C4-2B (cell line): ENCODE results near the gene GNB2.

Experiments used
- H3K27ac ChIP-seq: fragments of 450-650 bp; 2 replicates; pipeline ENCODE4 v1.5.1; 2017
- CTCF ChIP-seq: fragments of 450-650 bp; conservative IDR thresholded peaks from 2 replicates; pipeline ENCODE4 v1.5.1; 2017; ENCODE audit warnings: mild to moderate bottlenecking
- ZFX ChIP-seq: fragments of 450-650 bp; IDR thresholded peaks from 2 replicates; pipeline ENCODE4 v1.6.1; 2017

GNB2 gene

GRCh38 chr7:100679927-100680575 is 6.5 kb downstream of the GNB2 start:
- TF ChIP-seq CTCF (no peak), ZFX (no peak)
- no peak overlapping the region; the same call in 1 of the 2 replicates for H3K27ac ChIP-seq

GRCh38 chr7:100680576-100681271 is 7.2 kb downstream of the GNB2 start:
- no peak for TF ChIP-seq ZFX
- TF ChIP-seq CTCF = no peak
- H3K27ac ChIP-seq = no peak overlapping the region

- TF ChIP-seq ZFX (no peak), CTCF (no peak)
- no peak overlapping the region for H3K27ac ChIP-seq
Measured at GRCh38 chr7:100681491-100682227, 8.1 kb downstream of the GNB2 start.

GRCh38 chr7:100682228-100682741 is 8.7 kb downstream of the GNB2 start:
- no peak overlapping the region for H3K27ac ChIP-seq
- TF ChIP-seq ZFX = no peak
- no peak for TF ChIP-seq CTCF

- no peak for TF ChIP-seq CTCF
- no peak for TF ChIP-seq ZFX
Measured at GRCh38 chr7:100682991-100683658, 9.6 kb downstream of the GNB2 start.

GRCh38 chr7:100683659-100684533 is 10.4 kb downstream of the GNB2 start:
- TF ChIP-seq ZFX (no peak), CTCF (no peak)
- no peak overlapping the region for H3K27ac ChIP-seq

More at GRCh38 chr7:100682991-100683658, 9.6 kb downstream of the GNB2 start:
- no peak overlapping the region for H3K27ac ChIP-seq
